Stimulated activated CD8-positive, alpha-beta memory T cell treated with anti-CD3 and anti-CD28 coated beads, Interleukin-2, amount 100 ng/mL, for 1 hour (primary cell): Measurements from ENCODE around the gene OSM.
A peak's percentile ranks its signal among the peaks of the same experiment; 100 is the strongest.

Source experiments
- DNase-seq, 2 donors: peaks; one replicate each; pipeline ENCODE4 v3.0.0-alpha.2; 2020; ENCODE audit warnings: low read depth in 2 of 2

The OSM gene

DNA sequence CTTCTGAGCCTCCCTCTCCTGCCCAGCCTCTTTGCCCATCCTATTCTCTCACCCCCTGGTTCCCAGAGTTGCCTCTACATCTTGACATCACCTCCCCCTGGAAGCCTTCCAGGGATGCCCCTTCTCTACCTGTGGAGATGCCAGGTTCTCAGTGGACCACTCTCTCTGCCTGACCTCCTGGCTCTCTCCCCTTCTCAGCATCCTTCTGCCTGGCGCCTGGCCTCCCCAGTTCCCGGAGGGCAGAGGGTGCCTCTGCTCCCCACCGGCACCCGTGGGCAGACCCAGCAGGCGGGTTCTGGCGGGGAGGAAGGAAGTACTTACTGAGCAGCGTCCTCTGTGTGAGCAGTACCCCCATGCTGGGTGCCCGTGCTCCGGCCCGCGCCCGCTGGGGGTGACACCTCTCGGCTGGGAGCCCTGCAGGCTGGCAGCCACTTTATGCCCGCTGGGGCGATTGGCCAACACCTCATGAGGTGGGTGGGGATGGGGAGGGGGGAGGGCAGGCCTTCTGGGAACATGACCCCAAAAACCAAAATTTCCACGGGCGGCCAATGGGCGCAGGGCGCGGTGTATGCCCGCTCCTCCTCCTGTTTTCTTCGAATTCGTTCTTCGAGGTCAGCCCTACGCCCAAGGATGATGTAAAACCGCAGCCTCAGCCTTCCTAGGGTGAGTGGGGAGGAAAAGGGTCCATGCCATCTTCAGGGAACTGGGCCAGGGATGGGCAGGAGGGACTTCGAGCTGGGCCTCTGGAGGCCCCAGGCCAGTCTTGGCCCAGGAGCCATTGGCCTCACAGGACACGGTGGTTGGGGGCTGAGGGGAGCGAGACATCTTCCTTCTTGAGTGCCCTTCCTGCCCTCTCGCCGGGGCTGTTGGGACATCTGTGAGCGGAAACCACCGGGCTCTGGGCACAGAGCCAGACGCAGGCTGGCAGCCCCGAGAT is at the start of gene OSM:
Gene OSM (minus strand): TSS at position 407 of the 937 bp plus-strand sequence. CDS start 52 bp downstream, at position 355.
- DNase-seq: peak; percentile 35 to 49

DNA sequence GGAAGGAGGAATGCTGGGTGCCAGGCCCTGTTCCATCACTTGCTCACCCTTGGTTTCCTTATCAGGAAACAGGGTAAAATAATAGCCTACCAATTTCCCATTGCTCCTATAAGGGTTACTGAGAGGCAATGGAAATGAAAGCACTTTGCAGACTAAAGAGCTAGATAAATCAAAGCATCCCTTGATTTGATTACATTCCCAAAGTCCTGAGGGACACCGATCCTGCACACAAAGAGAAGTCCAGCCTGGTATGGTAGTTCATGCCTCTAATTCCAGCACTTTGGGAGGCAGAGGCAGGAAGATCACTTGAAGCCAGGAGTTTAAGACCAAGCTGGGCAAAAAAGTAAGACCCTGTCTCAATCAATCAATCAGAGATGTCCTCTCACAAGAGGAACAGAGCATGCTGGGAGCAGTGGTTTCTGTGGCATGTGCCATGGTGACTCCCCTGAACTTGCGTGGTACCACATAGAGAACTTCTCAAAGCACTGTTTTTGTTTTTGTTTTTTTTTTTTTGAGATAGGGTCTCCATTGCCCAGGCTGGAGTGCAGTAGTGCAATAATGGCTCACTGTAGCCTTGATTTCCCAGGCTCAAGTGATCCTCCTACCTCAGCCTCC is 49.4 kb upstream of the OSM start:
- DNase-seq: no peak

DNA sequence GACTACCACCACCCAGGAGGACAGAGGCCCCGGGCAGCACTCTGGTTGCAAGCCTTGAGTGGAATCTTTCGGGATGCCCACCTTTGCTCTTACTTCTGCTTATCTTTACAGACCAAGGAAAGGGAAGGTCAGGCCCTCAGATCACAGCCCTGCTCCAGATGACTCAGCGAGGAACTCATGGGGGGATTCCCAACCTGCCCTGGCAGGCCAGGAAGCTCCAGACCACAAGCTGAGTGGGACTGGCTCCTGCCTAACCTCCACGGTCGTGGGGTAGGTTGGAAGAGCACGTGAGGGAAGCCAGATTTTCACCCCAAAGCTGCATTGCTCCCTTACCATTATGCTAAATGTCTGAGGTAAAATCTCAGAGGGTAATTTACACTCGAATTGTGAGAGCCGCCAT is 48.3 kb upstream of the OSM start:
- no peak for DNase-seq

DNA sequence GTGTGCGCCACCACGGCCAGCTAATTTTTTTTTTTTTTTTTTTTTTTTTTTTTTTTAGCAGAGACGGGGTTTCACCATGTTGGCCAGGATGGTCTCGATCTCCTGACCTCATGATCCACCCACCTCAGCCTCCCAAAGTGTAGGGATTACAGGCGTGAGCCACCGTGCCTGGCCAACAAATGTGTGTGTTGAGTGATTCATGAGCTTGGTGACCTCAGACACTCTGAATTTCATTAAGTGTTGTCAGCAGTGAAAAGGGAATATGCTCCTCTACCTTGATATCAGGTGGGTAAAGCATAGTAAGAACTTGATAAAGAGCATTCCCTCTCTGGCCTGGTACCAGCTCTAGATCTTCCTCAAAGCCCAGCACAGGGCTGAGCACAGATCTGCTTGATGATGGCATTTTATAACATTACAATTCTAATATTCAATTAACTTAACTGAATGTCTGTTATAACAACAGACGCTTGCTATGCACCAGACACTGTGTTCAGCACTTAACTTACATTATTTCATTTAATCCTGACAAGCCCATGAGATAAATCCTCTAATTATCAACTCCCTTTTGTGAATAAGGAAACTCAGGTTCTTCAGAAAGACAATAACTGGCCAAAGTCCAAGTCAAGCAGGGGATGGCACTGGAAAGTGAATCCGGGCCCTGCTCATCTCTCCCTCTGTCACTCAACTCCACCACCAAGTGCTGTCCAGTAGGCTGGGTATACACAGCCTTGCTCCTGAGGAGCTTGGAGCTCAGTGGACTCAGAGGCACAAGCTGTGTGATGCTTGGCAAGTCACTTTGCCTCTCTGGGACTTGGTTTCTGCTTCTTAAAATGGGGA is 47.1 kb upstream of the OSM start:
- no peak for DNase-seq

DNA sequence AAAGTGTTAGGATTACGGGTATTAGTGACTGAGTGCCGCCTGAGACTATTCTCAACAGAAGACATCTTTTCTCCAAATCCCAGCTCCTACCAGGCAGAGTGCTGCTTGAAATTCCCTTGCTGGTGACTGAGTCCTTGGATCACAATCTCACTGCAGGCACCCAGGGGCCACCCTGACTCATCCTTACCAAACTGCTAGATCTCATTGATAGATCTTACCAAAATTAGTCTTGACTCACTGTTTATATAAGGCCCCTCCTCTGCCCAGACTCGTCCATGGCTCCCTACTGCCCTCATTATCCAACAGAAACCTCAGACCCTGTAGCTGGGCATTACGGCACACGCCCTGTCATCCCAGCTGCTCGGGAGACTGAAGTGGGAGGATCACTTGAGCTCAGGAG is 45.4 kb upstream of the OSM start:
- no peak for DNase-seq

DNA sequence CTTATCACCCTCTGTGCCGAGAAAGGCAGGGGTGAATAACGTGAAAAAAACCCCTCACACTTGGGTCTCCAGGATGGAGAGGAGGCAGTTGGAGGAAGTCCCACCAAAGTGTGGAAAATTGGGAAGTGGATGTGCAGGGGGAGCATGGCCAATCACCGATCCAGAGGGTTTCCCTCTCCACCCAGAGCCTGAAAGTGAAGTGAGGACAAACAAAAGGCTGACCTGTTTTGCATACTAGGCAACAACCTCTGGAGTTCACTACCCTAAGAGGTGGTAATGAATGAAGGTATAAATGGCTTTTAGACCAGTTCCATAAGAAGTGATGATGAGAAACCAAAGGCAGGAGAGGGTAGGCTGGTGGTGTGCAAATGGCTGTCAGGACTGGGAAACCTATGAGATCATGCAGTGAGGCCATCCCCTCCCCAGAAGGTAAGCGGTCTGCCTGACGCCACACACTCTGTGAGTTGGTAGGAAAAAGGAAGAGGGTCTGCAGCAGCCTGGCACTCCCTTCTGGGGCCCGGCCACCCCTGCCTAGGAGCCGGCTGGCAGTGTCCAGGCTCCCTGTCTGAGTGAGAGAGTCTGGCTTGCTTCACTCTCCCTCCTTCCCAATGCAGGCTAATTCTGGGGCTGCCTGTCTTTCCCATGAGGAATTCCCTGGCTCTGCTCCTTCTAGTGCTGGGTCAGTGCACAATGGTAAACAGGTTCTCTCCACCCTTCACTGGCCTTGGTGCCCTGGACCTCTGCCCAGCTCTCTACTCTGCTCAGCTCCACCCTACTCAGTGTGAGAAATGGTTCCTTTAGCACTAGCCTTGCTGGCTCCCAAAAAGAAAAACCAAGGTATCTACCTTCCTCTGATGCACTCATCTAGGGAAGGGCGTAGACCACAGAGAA is 44.5 kb upstream of the OSM start:
- no peak for DNase-seq

DNA sequence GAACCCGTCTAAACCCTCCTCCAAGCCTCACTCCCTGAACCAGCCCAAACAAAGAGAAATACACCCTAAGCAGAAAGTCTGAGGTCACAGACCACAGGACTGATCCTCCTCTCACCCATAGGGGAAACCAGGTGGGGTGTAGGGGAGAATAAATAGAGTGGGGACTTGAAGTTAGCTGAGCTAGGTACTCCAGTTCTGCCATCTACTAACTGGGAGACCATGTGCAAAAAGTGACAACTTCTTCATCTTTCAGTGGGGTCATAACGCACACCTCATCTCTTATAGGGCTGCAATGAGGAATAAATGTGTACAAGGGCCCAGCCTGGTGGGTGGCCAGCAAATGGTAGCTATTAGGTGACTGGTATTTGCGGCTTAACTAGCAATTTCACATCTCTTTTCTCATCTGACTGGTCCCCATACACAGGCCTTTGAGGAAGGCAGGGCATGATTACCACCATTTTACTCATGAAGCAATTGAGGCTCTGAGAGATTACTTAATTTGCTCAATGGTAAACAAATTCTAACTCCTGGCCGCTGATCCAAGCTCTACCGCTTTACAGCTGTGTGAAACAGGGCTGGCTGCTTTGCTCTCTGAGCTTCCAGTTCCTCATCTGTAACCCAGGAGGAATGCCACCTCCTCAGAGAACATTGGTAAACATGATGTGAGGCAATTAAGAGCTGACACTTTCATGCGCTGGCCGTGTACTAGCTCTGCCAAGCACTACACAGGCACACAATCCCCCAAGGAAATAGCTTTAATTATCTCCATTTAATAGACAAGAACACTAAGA is 43.5 kb upstream of the OSM start:
- DNase-seq: no peak

DNA sequence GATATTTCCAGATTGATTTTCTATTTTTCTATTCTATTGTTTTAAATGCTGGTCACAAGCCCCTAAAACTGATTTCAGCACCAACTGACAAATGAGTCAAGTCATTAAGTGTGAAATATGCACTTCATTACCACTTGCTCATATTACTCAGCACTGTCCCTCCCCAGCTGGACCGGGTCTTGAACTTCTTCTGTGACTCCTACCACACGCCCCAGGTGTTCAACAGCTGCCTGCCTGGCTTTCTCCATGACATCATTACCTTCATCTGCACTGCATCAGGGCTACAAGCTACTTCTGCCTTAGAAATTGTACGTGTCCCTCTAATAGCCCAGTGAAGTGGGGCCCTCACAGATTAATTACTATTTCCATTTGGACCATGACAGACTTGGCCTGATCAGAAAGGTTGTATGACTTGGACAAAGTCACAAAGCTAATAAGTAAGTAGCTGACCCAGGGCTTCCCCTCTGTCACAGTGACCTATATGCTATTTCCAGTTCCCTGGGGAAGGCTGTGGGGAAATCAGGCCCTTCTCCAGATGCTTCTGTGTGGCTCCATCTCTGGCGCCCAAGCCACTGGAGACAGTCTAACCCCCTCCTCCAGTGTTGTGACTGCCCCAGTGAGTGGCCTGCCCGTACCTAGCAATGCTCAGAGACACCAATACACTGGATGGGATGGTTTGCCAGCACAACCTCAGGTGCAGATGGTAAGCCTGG is 42.0 kb upstream of the OSM start:
- no peak for DNase-seq

DNA sequence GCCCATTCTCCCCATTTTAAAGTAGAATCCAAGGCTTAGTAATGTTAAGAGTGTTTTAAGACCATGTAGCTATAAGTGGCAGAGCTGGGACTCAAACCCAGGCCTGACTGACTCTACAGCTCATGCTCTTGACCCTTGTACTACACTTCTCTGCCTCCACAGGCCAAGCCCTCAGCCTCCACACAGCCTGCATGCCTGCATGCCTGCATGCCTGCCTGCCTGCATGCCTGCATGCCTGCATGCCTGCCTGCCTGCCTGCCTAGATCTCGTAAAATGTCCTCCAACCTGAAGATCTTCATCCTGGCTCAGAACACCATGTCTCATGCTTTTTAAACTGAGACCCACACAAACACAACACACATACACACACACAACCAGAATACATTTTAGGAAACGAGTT is 41.4 kb upstream of the OSM start:
- no peak for DNase-seq

DNA sequence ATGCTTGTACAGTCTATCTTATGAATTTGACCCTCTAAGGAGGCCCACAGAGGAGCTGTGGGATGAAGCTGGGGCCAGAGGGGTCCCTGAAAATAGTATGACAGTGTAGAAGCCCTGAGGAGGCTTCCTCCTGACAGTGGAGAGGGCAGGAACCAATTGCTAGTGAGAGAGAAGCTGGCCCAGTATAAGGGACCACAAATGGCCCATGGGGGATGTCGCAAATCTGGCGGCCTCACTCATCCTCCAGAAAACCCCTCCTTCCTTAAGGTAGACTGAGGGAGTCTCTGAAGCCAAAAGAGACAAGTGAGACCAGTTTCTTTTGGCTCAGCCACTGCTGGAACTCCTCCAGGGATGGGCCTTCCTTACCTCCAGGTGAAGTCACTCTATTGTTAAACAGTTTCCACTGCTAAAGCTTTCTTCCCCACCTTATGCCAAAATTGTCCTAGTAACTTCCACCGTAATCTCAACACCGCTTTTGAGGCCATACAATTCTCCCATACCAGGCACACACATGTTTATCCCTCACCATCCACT is 40.5 kb upstream of the OSM start:
- DNase-seq: no peak

DNA sequence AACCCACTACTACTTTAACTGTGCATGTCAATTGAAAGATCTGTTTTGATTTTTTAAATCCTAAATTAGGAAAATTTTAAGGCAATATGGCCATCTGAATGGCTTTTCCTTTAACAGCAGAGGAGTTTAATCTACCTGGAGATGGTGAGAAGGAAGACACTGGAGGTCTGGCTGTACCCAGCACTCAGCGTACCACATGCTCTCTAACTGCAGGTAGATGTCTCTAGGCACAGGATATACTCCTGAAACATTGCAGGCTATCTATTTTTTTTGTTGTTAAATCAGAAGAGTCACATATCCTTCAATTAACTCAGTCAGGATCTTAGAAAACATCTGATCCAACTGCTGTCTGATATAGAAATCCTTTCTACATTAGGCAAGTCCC is 40.0 kb upstream of the OSM start:
- DNase-seq: no peak

DNA sequence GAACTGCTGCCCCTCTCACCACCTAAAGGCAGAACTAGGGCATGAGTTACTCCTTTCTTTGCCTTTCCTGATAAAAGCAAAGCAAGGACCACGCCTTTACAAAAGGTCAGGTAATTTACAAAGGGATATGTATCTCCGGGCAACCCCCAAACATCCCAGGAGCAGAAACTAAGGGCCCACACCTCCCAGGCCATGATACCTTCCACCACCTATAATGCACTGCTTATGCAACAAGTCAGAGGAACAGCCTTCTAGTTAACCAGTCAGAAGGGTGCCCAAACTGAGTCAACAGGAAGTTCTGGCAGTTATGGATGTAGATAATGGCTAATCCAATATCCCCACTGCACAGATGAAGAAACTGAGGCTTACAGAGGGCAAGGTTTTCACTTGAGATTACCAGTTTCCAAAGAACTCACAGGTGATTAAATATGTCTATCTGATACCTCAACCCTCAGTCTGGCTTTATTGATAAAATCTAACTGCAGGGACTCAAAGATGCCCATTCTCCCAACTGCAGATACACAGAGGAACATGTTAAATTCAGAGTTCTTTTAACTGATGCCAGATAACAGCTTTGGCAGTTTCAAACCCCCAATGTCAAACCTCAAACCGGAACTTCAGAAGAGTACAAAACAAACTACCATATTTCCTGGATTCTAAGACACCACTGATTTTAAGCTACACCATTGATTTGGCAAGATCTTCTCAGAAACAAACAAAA is 39.4 kb upstream of the OSM start:
- no peak for DNase-seq

DNA sequence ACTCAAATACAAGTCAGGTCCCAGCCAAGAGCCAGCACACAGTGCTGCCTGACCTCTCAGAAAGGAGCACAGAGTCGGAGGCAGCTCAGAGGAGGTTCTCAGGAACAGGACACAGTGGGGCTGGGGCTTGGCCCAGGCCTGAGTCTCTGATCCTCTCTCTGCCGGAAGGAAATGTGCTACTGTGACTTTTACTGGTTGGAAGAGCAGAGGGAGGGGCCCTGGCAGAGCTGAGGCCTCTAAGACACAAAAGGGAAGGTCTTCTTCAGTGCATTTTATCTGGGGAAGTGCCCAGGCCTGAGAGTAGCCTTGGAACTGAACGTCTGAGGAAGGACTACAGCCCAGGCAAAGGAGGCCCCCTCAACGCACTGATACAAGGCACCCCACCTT is 38.9 kb upstream of the OSM start:
- DNase-seq: no peak

DNA sequence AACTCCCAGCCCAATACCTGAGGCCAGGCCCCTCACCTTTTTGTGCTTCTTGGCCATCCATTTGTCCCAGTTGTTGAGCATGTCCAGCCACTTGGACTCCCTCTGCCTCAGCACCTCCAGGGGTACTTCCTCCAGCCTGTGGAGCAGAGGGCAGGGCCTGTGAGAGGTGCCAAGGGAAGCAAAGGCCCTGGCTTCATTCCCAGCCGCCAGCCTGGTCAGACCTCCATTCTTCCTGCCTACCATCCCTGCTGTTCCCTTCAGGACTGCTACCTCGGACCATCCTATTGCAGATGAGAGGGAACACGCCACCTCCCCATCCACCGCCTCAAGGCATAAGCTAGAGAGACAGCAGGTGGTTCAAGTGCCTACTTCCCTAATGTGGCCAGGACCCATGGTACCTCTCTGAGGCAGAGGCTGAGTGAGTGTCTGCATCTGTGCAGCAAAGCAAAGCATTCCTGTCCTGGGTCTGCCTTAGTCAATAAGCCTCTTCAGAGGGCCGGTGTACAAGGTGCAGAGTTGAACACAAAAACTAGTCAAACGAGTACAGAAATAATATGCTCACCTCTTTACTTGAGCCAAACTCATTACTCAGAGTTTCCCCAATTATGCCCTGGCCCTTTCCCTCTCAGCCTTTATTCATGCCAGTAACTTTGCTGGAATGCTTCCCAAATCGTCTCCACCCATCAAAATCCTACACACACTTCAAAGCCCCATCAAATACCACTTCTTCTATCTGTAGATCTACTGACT is 38.0 kb upstream of the OSM start:
- no peak for DNase-seq

DNA sequence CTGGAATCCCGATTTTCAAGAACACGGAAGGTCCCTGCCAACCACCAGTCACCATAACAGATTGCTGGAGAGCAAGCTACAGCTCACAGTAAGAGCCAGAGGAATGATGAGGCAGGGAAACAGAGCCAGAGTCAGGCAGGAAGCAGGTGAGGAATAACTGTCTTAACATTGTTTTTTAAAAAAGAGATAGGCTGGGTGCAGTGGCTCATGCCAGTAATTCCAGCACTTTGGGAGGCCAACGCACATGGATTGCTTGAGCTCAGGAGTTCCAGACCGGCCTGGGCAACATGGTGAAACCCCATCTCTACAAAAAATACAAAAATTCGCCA is 36.1 kb upstream of the OSM start:
- no peak for DNase-seq

DNA sequence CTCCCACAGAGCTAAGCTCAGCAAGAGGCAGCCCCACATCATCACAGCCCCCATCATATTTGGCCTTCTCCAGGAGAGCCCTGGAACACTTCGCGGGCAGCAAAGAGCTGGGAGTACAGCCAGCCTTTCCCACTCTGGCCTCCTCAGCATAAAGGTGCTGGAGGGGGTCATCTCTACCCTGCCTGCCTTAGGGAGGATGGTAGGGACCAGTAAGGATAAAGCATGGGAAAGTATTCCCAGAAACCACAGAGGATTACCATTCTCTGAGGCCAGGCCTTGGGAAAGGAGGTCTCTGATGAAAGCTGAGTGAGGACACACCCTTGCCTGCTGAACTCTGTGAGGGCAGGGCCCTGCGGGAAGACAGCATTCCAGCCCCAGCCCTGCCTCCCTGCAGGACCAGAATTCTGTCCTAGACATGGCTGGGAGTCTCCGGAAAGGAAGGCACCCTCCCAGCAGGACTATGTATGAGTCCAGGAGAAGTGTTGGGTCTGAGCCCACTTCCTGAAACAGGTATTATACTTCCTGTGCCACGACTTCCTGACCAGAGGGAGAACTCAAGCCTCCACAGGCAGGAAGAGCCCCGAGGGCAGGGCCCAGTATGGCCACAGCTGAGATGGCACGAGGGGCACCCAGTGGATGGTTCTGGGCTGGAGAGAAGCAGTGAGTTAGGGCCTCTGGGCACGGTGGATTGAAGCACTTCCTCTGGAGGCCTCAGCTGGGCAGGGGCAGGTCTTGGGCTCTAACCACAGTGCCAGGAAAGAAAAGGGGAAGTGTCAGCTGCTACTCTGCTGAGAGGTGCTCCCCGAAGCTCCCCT is 35.6 kb upstream of the OSM start:
- no peak for DNase-seq

DNA sequence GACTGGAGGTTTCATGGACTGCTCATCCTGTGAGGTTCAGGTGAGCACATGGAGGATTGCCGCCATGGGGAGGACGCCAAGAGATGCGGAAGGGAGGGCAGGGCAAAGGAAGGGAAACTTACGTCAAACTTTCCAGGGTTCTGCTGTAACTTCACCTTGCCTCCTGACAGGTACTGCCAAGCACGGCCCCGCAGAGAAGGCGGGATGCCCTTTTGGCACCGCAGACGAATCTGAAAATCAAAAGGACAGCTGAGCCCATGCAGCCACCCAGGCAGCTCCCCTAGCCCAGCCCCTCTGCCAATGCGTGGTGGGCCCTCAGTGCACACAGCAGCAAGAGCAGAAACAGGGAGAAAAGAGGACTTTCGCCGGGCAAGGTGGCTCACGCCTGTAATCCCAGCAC is 32.7 kb upstream of the OSM start:
- DNase-seq: no peak
